Adipocyte (in vitro differentiated cells): ENCODE measurements around the gene RHBG.

Experiments
- DNase-seq: peaks from one replicate; pipeline ENCODE4 v3.0.0-alpha.2; 2015; ENCODE audit warnings: low read depth
- H3K27me3 ChIP-seq: replicated peaks from 2 replicates; pipeline ENCODE4 v1.7.0; 2013; ENCODE audit warnings: mild to moderate bottlenecking, low read length, moderate library complexity; ENCODE audit not compliant: control insufficient read depth, insufficient read depth
- H3K36me3 ChIP-seq: 2 replicates; pipeline ENCODE4 v1.7.0; 2013; ENCODE audit warnings: low read length, mild to moderate bottlenecking, moderate library complexity; ENCODE audit not compliant: control insufficient read depth, insufficient read depth, severe bottlenecking
- H3K4me1 ChIP-seq: 2 replicates; pipeline ENCODE4 v1.7.0; 2013; ENCODE audit warnings: mild to moderate bottlenecking, low read length, moderate library complexity; ENCODE audit not compliant: control insufficient read depth, insufficient read depth
- H3K4me3 ChIP-seq: 2 replicates; pipeline ENCODE4 v1.7.0; 2013; ENCODE audit warnings: mild to moderate bottlenecking, low read length, moderate library complexity
- H3K9ac ChIP-seq: 2 replicates; pipeline ENCODE4 v1.7.0; 2013; ENCODE audit warnings: mild to moderate bottlenecking, low read length, moderate library complexity
- H3K9me3 ChIP-seq: 2 replicates; pipeline ENCODE4 v1.7.0; 2013; ENCODE audit warnings: mild to moderate bottlenecking, low read length, moderate library complexity; ENCODE audit not compliant: control insufficient read depth

Gene RHBG

DNA sequence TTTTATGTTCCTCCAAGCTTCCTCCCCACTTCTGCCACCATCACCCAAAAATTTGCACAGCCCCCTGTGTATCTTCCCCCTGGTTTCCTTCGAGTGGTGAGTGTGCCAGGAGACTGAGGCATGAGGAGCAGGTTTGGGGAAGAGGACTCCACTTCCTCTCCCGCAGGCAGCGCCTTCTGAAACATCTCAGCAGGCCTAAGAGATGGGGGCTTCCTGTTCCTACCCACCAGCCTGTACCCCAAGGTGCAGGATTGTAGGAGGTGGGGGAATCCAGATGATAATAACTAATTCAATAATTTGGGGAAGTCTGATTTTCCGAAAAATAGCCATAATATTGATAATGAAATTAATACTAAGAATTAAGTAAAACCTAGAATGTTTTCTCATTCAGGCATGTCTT lies 62.4 kb downstream of the RHBG start:
- Histone ChIP-seq H3K9ac (no peak overlapping the region), H3K9me3 (no peaks in the 10 kb centered on the region), H3K4me1 (peaks cover 3% of the 10 kb centered on the region), H3K36me3 (no peaks in the 10 kb centered on the region), H3K4me3 (no peak overlapping the region), H3K27me3 (peaks cover 88% of the 10 kb centered on the region)
- DNase-seq: no peak

DNA sequence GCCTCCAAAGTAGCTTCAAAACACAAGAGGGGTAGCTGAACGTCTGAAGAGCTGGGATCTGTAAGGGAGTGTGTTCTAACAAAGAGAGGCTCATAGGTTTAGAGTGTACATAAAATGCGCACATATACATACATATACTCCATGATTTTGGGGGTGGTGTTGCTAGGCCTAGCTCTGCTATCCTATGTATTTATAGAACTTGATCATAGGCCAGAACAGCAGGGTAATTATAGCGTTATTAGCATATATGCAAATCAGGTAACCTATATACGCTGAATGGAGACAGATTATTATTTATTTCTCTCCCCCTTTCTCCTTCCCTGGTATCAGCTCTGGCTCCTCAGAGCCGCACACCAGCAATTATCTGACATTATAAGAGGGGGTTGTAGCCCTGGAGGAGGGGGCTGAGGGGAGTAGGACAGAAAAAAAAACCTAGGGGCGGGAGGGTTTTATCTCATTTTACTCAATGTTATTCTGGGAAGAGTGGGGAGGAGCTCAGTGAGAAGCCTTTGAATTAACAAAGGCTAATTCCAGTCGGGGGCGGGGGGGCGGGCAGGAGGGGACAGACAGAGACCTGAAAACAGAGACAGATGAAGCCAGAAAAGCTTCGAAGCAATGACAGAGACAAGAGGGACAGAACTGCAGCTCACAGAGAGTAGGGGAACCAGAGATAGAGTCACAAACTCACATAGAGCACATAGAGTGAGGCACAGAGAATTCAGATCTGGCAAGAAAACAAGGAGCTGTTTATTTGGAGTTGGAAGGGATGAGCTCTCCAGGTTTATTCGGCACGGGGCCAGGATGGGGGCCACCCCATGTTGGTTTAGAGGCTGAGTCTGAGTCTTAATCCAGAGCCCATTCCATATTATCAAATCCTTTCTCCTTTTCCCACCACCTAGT lies 63.0 kb downstream of the RHBG start:
- Histone ChIP-seq H3K9ac (no peak overlapping the region), H3K4me1 (peaks cover 3% of the 10 kb centered on the region), H3K36me3 (no peaks in the 10 kb centered on the region), H3K9me3 (no peaks in the 10 kb centered on the region), H3K27me3 (peaks cover 88% of the 10 kb centered on the region), H3K4me3 (no peak overlapping the region)
- DNase-seq: no peak

DNA sequence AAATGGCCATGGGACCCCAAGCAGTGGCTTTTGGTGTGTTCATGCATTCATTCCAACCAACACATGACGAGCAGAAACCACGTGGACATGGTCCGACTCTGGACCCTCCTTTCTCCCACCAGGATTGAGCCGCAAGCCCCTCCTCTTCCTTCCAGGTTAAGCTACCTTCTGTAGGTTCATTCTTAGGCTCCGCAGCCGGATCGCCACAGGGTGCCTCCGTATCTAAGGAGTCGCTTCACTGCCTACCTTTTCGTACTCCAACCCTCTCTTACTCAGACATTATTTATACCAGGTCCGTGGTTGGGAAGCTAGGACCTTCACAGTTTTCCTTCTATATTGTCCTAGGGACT lies 63.6 kb downstream of the RHBG start:
- H3K4me1 ChIP-seq: peaks cover 3% of the 10 kb centered on the region
- peaks cover 88% of the 10 kb centered on the region for H3K27me3 ChIP-seq
- H3K9ac ChIP-seq: no peak overlapping the region
- H3K9me3 ChIP-seq: no peaks in the 10 kb centered on the region
- H3K36me3 ChIP-seq: no peaks in the 10 kb centered on the region
- DNase-seq: no peak
- no peak overlapping the region for H3K4me3 ChIP-seq

DNA sequence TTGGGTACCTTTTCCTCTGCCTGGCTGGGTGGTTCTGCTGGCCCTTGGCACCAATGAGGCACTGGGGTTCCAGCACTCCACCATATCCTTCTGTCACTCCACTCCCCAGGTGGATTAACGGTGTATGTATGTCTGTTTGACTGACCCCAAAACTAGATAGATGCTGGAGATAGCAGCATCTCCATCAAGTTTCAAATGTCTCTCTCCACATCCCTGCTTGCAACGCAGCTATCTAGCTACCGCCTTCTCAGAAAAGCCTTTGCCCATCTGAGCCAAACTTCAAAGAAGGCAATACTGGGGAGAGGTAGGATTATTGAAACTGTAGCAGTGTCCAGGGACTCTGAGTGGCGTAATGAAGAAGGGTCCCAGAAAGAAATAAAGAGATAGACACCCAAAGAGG lies 64.0 kb downstream of the RHBG start:
- H3K36me3 ChIP-seq: no peaks in the 10 kb centered on the region
- no peaks in the 10 kb centered on the region for H3K9me3 ChIP-seq
- no peak overlapping the region for H3K9ac ChIP-seq
- no peak for DNase-seq
- H3K4me1 ChIP-seq: peaks cover 3% of the 10 kb centered on the region
- H3K27me3 ChIP-seq: peaks cover 88% of the 10 kb centered on the region
- no peak overlapping the region for H3K4me3 ChIP-seq

DNA sequence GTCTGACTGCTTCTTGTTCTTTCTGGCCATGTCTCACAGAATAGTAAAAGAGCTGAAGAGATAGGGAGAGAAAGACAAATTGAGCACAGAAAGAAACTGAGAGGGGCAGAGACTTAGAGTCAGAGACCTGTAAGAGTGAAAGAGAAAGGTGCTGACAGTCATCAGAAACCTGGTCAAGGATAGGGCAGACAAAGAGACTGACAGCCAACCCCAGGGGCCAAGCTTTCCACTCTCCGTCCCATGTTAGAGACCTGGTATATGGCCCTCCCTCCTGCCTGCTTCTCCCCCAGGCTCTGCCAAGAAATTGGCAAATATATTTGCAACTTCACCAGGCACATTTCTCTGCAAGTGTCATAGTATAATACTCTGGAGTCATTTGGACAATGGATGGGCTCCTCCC lies 64.6 kb downstream of the RHBG start:
- Histone ChIP-seq H3K9me3 (no peaks in the 10 kb centered on the region), H3K4me1 (peaks cover 3% of the 10 kb centered on the region), H3K27me3 (peaks cover 88% of the 10 kb centered on the region), H3K36me3 (no peaks in the 10 kb centered on the region), H3K4me3 (no peak overlapping the region), H3K9ac (no peak overlapping the region)
- DNase-seq: no peak
